ENCODE data around the gene ATP9B.
A peak's percentile ranks its signal among the peaks of the same experiment; 100 is the strongest.
"Not testable (repeated sequence)": the region's sequence is repeated elsewhere in the genome, so short reads cannot be mapped to it uniquely, and the experiment has no call there.

Gene ATP9B

GRCh38 chr18:79133724-79134123 is 64.5 kb downstream of the ATP9B start:
- peak in 12 of 51 donors; percentile 1 to 44 (median 8) for DNase-seq

- DNase-seq, result no peak
These were observed 66.7 kb downstream of the ATP9B start for GRCh38 chr18:79135924-79136323.

GRCh38 chr18:79136742-79137141 is 67.5 kb downstream of the ATP9B start:
- no peak for DNase-seq

GRCh38 chr18:79139206-79139605 is 70.0 kb downstream of the ATP9B start:
- no peak for DNase-seq

GRCh38 chr18:79147014-79147413 is 77.8 kb downstream of the ATP9B start:
- no peak for DNase-seq

GRCh38 chr18:79151191-79151590 is 82.0 kb downstream of the ATP9B start:
- DNase-seq, result no peak

GRCh38 chr18:79156327-79156726 is 87.1 kb downstream of the ATP9B start:
- DNase-seq, result no peak

GRCh38 chr18:79164706-79165105 is 95.5 kb downstream of the ATP9B start:
- DNase-seq, result no peak

GRCh38 chr18:79166702-79167101 is 97.5 kb downstream of the ATP9B start:
- DNase-seq, result no peak

GRCh38 chr18:79167526-79168190 is 98.5 kb downstream of the ATP9B start:
- DNase-seq, result no peak

- no peak for DNase-seq
These were observed 100.9 kb downstream of the ATP9B start for GRCh38 chr18:79169958-79170555.

- not testable (repeated sequence) for DNase-seq
These were observed 103.1 kb downstream of the ATP9B start for GRCh38 chr18:79172331-79172730.

GRCh38 chr18:79173742-79174141 is 104.5 kb downstream of the ATP9B start:
- no peak for DNase-seq

GRCh38 chr18:79178113-79178531 is 108.9 kb downstream of the ATP9B start:
- no peak for DNase-seq

GRCh38 chr18:79182047-79182713 is 113.0 kb downstream of the ATP9B start:
- DNase-seq, result no peak

GRCh38 chr18:79185648-79186047 is 116.5 kb downstream of the ATP9B start:
- DNase-seq, result no peak

GRCh38 chr18:79186649-79187048 is 117.5 kb downstream of the ATP9B start:
- no peak for DNase-seq

GRCh38 chr18:79187532-79188277 is 118.5 kb downstream of the ATP9B start:
- DNase-seq, result no peak

- DNase-seq, result no peak
These were observed 122.2 kb downstream of the ATP9B start for GRCh38 chr18:79191418-79191817.

GRCh38 chr18:79191956-79192355 is 122.8 kb downstream of the ATP9B start:
- DNase-seq, result no peak

GRCh38 chr18:79193826-79194225 is 124.6 kb downstream of the ATP9B start:
- DNase-seq, result no peak

Measured in hypothalamus (tissue), 51 donors.